Measurements from ENCODE around the gene CSRNP2. TPM values are rescaled to one million over a fixed set of nuclear protein-coding genes. Genes with fewer than 3 reads are reported as not detected.

Gene CSRNP2
- total RNA-seq = 10 to 100 TPM; 21.3 to 31.7 (median 25.1) TPM
- 14.4 TPM for total RNA-seq (2013)

- H3K4me3 Mint-ChIP-seq = peak within 1 kb of the TSS; percentile 99
- Histone ChIP-seq H3K36me3 (ENCODE audit: control insufficient read depth, insufficient read depth, low read length) (no peaks in the 10 kb centered on the region), H3K27me3 (ENCODE audit: control insufficient read depth, insufficient read depth, low read length) (no peaks in the 10 kb centered on the region), H3K4me3 (ENCODE audit: low read length) (peak within 1 kb of the TSS; percentile 74), H3K4me1 (ENCODE audit: control insufficient read depth, insufficient read depth, low read length) (peaks cover 17% of the 10 kb centered on the region), H3K9me3 (ENCODE audit: control insufficient read depth, insufficient read depth, low read length) (no peaks in the 10 kb centered on the region), H3K27ac (ENCODE audit: low read length) (peak within 1 kb of the TSS; percentile 49)
- H3K27ac Mint-ChIP-seq = peak within 1 kb of the TSS; percentile 90
- intact Hi-C loops (cut with micrococcal nuclease) = loop anchor here (1.0 to 2.0 kb wide), 3 partner anchors 36 to 156 kb away; partner anchors contain the start of gene TFCP2
- ATAC-seq = peak; percentile 98 to 100 (median 99)
- TF ChIP-seq CTCF (IDR thresholded peaks at IDR 0.05) = no peak
- H3K9me3 Mint-ChIP-seq = no peaks in the 10 kb centered on the region
- H3K27me3 Mint-ChIP-seq (ENCODE audit: low read depth in 2 of 2) = no peaks in the 10 kb centered on the region
- DNase-seq = peak; percentile 95 to 97
- 0% methylated on average over 74 of the region's 74 CpGs for WGBS (ENCODE audit: insufficient coverage)
- H3K4me1 Mint-ChIP-seq = peaks cover 18 to 39% of the 10 kb centered on the region in 2 donors
- H3K36me3 Mint-ChIP-seq = no peaks in the 10 kb centered on the region
Observed at GRCh38 chr12:51083126-51083833, at the start of gene CSRNP2. TSS of gene CSRNP2 (minus strand) at chr12:51083596. CDS start at chr12:51076561, 7,035 bp downstream.

GRCh38 chr12:51132693-51133092 lies 49.3 kb upstream of the CSRNP2 start:
- intact Hi-C loops (cut with micrococcal nuclease) = no loop called here
- no peaks in the 10 kb centered on the region for H3K4me1 Mint-ChIP-seq
- ATAC-seq (no peak), DNase-seq (no peak)
- H3K4me1 ChIP-seq (ENCODE audit: control insufficient read depth, insufficient read depth, low read length) = no peaks in the 10 kb centered on the region
- WGBS (ENCODE audit: insufficient coverage) = 77% methylated on average over 4 of the region's 5 CpGs
- peaks cover 7% of the 10 kb centered on the region for H3K36me3 ChIP-seq (ENCODE audit: control insufficient read depth, insufficient read depth, low read length)
- no peaks in the 10 kb centered on the region for H3K9me3 ChIP-seq (ENCODE audit: control insufficient read depth, insufficient read depth, low read length)
- TF ChIP-seq CTCF (IDR thresholded peaks at IDR 0.05) = no peak
- no peaks in the 10 kb centered on the region for H3K36me3 Mint-ChIP-seq
- H3K27ac ChIP-seq (ENCODE audit: low read length) = no peak overlapping the region
- H3K27ac Mint-ChIP-seq = no peak overlapping the region
- no peak overlapping the region for H3K4me3 ChIP-seq (ENCODE audit: low read length)
- no peak overlapping the region for H3K4me3 Mint-ChIP-seq
- H3K27me3 Mint-ChIP-seq (ENCODE audit: low read depth in 2 of 2) = no peaks in the 10 kb centered on the region
- no peaks in the 10 kb centered on the region for H3K27me3 ChIP-seq (ENCODE audit: control insufficient read depth, insufficient read depth, low read length)
- no peaks in the 10 kb centered on the region for H3K9me3 Mint-ChIP-seq

GRCh38 chr12:51131745-51132521 lies 48.5 kb upstream of the CSRNP2 start:
- Histone ChIP-seq H3K27ac (ENCODE audit: low read length) (no peak overlapping the region), H3K36me3 (ENCODE audit: control insufficient read depth, insufficient read depth, low read length) (peaks cover 5% of the 10 kb centered on the region), H3K4me1 (ENCODE audit: control insufficient read depth, insufficient read depth, low read length) (no peaks in the 10 kb centered on the region), H3K27me3 (ENCODE audit: control insufficient read depth, insufficient read depth, low read length) (no peaks in the 10 kb centered on the region), H3K4me3 (ENCODE audit: low read length) (no peak overlapping the region), H3K9me3 (ENCODE audit: control insufficient read depth, insufficient read depth, low read length) (no peaks in the 10 kb centered on the region)
- no peak for TF ChIP-seq CTCF (IDR thresholded peaks at IDR 0.05)
- Mint-ChIP-seq H3K4me3 (no peak overlapping the region), H3K9me3 (no peaks in the 10 kb centered on the region), H3K27me3 (ENCODE audit: low read depth in 2 of 2) (no peaks in the 10 kb centered on the region), H3K4me1 (peaks cover 3% of the 10 kb centered on the region in 2 donors), H3K36me3 (no peaks in the 10 kb centered on the region), H3K27ac (peak overlapping the region in 1 of 2 donors; percentile 24)
- ATAC-seq = no peak
- intact Hi-C loops (cut with micrococcal nuclease) = no loop called here
- 96% methylated on average over 5 of the region's 5 CpGs for WGBS (ENCODE audit: insufficient coverage)
- no peak for DNase-seq

Measured in natural killer cell (primary cell).